GM06990 (cell line): Measurements from ENCODE around the gene HHIPL1.

Source experiments
- DNase-seq: peaks from one replicate; pipeline ENCODE4 v3.0.0-alpha.2; 2011; ENCODE audit not compliant: insufficient read length; ENCODE audit errors: extremely low read depth
- H3K27me3 ChIP-seq: replicated peaks from 2 replicates; pipeline ENCODE4 v1.6.0; 2011; ENCODE audit warnings: low read length; ENCODE audit not compliant: control insufficient read depth, insufficient read depth
- H3K36me3 ChIP-seq: 2 replicates; pipeline ENCODE4 v1.5.1; 2011; ENCODE audit warnings: low read length; ENCODE audit not compliant: control insufficient read depth, insufficient read depth
- H3K4me3 ChIP-seq: replicated peaks from 2 replicates; pipeline ENCODE4 v1.5.1; 2011; ENCODE audit warnings: low read depth, mild to moderate bottlenecking, control low read depth, low read length
- TF ChIP-seq, protein P1 (sequence below): IDR thresholded peaks from 2 replicates; pipeline ENCODE4 v1.5.1; 2011; ENCODE audit warnings: low read length, control low read depth, mild to moderate bottlenecking, inconsistent platforms; ENCODE audit not compliant: insufficient read depth, poor library complexity, severe bottlenecking

The HHIPL1 gene

DNA sequence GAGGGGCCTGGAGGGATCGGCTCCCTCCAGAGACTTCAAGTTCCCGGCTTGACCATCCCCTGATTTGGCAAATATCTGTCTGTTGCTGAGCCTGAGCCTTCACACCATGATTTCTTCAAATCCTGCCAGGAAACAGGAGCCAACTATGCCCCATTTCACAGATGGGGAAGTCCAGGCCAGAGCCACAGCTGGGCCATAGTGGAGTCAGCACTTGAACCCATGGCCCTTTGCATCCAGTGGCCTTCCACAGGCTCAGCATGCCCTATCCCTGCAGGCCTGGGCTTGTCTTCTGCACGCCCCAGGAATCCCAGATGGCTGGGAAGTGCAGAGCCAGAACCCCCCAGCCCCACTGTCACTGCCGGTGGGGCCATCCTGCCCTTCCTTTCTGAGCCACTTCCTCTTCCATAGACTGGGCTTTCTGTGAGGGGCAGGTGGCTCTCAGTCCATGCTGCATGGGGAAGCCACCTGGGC lies 84.1 kb downstream of the HHIPL1 start:
- TF ChIP-seq, protein P1, sequence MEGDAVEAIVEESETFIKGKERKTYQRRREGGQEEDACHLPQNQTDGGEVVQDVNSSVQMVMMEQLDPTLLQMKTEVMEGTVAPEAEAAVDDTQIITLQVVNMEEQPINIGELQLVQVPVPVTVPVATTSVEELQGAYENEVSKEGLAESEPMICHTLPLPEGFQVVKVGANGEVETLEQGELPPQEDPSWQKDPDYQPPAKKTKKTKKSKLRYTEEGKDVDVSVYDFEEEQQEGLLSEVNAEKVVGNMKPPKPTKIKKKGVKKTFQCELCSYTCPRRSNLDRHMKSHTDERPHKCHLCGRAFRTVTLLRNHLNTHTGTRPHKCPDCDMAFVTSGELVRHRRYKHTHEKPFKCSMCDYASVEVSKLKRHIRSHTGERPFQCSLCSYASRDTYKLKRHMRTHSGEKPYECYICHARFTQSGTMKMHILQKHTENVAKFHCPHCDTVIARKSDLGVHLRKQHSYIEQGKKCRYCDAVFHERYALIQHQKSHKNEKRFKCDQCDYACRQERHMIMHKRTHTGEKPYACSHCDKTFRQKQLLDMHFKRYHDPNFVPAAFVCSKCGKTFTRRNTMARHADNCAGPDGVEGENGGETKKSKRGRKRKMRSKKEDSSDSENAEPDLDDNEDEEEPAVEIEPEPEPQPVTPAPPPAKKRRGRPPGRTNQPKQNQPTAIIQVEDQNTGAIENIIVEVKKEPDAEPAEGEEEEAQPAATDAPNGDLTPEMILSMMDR, result no peak
- Histone ChIP-seq H3K27me3 (no peaks in the 10 kb centered on the region; the same call in 1 of the 2 replicates), H3K36me3 (no peaks in the 10 kb centered on the region), H3K4me3 (no peak overlapping the region)
- DNase-seq, result no peak
